ENCODE results near the gene DENND2D. TPM values are rescaled to one million over a fixed set of nuclear protein-coding genes. Genes with fewer than 3 reads are reported as not detected.

The DENND2D gene
- total and polyA plus RNA-seq, 10 of the 15 experiments (the other 5 are each of a cell fraction or from before 2014, with no cell fraction given) = 149 to 375 (median 172) TPM

DNA sequence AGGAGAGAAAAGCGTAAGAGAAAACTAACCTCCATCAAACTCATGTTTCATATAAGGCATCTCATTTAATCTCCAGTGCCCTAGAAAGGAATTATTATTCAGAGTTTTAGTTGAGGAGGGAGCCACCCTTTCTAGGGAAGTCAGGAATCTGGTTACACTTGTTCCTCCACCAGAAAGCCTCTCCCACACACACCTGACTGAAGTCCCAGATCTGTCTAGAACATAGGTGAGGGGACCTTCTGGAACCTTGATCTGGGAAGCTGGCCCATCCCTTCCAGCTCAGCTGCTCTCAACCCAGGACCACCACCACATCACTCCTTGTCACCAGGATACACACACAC, 1.9 kb upstream of the DENND2D start:
- ChIA-PET POLR2A (interaction anchor here (1.1 to 12.8 kb wide), 3 partner anchors 9 to 16 kb away, joined by 3 to 371 read pairs (median 28); no protein-coding TSS in a partner anchor), SMC1A (ENCODE audit: uncharacterized antibody, unreplicated experiment) (interaction anchor here (0.8 to 8.7 kb wide), 12 partner anchors 9 to 172 kb away, joined by 3 to 284 read pairs (median 6); no protein-coding TSS in a partner anchor), CTCF (interaction anchor here (0.5 to 14.9 kb wide), 5 partner anchors 15 to 355 kb away, joined by 3 to 239 read pairs (median 7); no protein-coding TSS in a partner anchor), RAD21 (ENCODE audit: unreplicated experiment) (interaction anchor here (0.7 to 15.0 kb wide), 11 partner anchors 9 to 305 kb away, joined by 3 to 542 read pairs (median 5); no protein-coding TSS in a partner anchor)
- FAIRE-seq = no peak
- no peak for ATAC-seq
- Histone ChIP-seq H3K4me3 (peak overlapping the region; percentile 73), H3K27me3 (replicated peaks in 1 of 2; ENCODE audit: control insufficient read depth in 2 of 2, insufficient read depth in 2 of 2, low read length in 1 of 2) (no peaks in the 10 kb centered on the region), H3K79me2 (ENCODE audit: control insufficient read depth, insufficient read depth, low read length) (peaks cover 73% of the 10 kb centered on the region), H2AFZ (ENCODE audit: control insufficient read depth, low read depth, low read length) (no peak overlapping the region), H3K9me3 (replicated peaks; ENCODE audit: control insufficient read depth, insufficient read depth, low read length) (no peaks in the 10 kb centered on the region), H3K27ac (ENCODE audit: control insufficient read depth, insufficient read depth) (peak overlapping the region; percentile 92), H4K20me1 (ENCODE audit: control insufficient read depth, insufficient read depth) (no peaks in the 10 kb centered on the region), H3K36me3 (ENCODE audit: control insufficient read depth in 2 of 2, insufficient read depth in 2 of 2, low read length in 1 of 2) (peaks cover 0 to 5% of the 10 kb centered on the region in 2 experiments; a peak in 2 of 4 replicates), H3K4me2 (ENCODE audit: control insufficient read depth, insufficient read depth) (peak overlapping the region; percentile 99), H3K4me1 (ENCODE audit: control insufficient read depth, insufficient read depth, low read length) (peaks cover 39% of the 10 kb centered on the region), H3K9ac (ENCODE audit: control insufficient read depth, insufficient read depth, low read length) (peak overlapping the region; percentile 93)
- no peak for DNase-seq (ENCODE audit: low read depth, low spot score)
- intact Hi-C loops (cut with micrococcal nuclease; ENCODE audit: unreplicated experiment) (loop anchor here (5.0 kb wide), 3 partner anchors 330 to 415 kb away; partner anchors contain the start of genes CD53 and RAP1A), in situ Hi-C loops (cut with MboI) (no loop called here)
- TF ChIP-seq, protein P1, sequence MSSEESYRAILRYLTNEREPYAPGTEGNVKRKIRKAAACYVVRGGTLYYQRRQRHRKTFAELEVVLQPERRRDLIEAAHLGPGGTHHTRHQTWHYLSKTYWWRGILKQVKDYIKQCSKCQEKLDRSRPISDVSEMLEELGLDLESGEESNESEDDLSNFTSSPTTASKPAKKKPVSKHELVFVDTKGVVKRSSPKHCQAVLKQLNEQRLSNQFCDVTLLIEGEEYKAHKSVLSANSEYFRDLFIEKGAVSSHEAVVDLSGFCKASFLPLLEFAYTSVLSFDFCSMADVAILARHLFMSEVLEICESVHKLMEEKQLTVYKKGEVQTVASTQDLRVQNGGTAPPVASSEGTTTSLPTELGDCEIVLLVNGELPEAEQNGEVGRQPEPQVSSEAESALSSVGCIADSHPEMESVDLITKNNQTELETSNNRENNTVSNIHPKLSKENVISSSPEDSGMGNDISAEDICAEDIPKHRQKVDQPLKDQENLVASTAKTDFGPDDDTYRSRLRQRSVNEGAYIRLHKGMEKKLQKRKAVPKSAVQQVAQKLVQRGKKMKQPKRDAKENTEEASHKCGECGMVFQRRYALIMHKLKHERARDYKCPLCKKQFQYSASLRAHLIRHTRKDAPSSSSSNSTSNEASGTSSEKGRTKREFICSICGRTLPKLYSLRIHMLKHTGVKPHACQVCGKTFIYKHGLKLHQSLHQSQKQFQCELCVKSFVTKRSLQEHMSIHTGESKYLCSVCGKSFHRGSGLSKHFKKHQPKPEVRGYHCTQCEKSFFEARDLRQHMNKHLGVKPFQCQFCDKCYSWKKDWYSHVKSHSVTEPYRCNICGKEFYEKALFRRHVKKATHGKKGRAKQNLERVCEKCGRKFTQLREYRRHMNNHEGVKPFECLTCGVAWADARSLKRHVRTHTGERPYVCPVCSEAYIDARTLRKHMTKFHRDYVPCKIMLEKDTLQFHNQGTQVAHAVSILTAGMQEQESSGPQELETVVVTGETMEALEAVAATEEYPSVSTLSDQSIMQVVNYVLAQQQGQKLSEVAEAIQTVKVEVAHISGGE (CRISPR knock-in tag; IDR thresholded peaks at IDR 0.05) = no peak
- TF ChIP-seq YBX1 (IDR thresholded peaks at IDR 0.05) = no peak
- TF ChIP-seq SMAD5 (IDR thresholded peaks at IDR 0.05; ENCODE audit: low read depth) = peak; percentile 56; the same call in 1 of the 2 replicates
- TF ChIP-seq BMI1 (IDR thresholded peaks at IDR 0.05; ENCODE audit: borderline replicate concordance) = peak; percentile 19; the same call in 1 of the 2 replicates
- no peak for TF ChIP-seq ZBED1 (IDR thresholded peaks at IDR 0.05; ENCODE audit: borderline replicate concordance)
- TF ChIP-seq LARP7 (IDR thresholded peaks at IDR 0.05) = 0 out of 2 replicates have a peak, but pooled peaks have one; percentile 22
- TF ChIP-seq, protein P2, sequence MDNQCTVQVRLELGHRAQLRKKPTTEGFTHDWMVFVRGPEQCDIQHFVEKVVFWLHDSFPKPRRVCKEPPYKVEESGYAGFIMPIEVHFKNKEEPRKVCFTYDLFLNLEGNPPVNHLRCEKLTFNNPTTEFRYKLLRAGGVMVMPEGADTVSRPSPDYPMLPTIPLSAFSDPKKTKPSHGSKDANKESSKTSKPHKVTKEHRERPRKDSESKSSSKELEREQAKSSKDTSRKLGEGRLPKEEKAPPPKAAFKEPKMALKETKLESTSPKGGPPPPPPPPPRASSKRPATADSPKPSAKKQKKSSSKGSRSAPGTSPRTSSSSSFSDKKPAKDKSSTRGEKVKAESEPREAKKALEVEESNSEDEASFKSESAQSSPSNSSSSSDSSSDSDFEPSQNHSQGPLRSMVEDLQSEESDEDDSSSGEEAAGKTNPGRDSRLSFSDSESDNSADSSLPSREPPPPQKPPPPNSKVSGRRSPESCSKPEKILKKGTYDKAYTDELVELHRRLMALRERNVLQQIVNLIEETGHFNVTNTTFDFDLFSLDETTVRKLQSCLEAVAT (IDR thresholded peaks at IDR 0.05) = peak; percentile 80; the same call in 1 of the 2 replicates
- no peak for TF ChIP-seq POU2F2 (IDR thresholded peaks at IDR 0.05; ENCODE audit: borderline replicate concordance, low read depth, low read length)
- BruUV-seq (replicated peaks) = no TSS peak
- 67% methylated on average over 1 of the region's 1 CpG for WGBS (ENCODE audit: insufficient coverage, insufficient replicate concordance, low lambda C conversion rate, missing lambda C conversion rate)
